K562 (cell line): ENCODE measurements around the gene HDAC3. TPM values are rescaled to one million over a fixed set of nuclear protein-coding genes. Genes with fewer than 3 reads are reported as not detected.

Experiments
- ARID4B ChIP-seq: sonication (generic); formaldehyde crosslinking; IDR thresholded peaks from 2 replicates; pipeline ENCODE4 v1.8.0; 2022; ENCODE audit warnings: mild to moderate bottlenecking, missing genetic modification reagents
- CBFA2T3 ChIP-seq: fragments of 450-650 bp; IDR thresholded peaks from 2 replicates; pipeline ENCODE4 v1.6.1; 2017
- E2F3 ChIP-seq: fragments of 250-450 bp; sonication (Bioruptor Pico); IDR thresholded peaks from 2 replicates; pipeline ENCODE4 v1.4.0; 2020; ENCODE audit warnings: mild to moderate bottlenecking
- ELK1 ChIP-seq: sonication (generic); formaldehyde crosslinking; IDR thresholded peaks from 2 replicates; pipeline ENCODE4 v1.8.1; 2022; ENCODE audit warnings: missing genetic modification reagents
- GABPB1 ChIP-seq: sonication (generic); formaldehyde crosslinking; IDR thresholded peaks from 2 replicates; pipeline ENCODE4 v1.8.0; 2022; ENCODE audit warnings: mild to moderate bottlenecking, missing genetic modification reagents
- GTF2A2 ChIP-seq: IDR thresholded peaks from 2 replicates; pipeline ENCODE4 v1.6.1; 2016; ENCODE audit warnings: mild to moderate bottlenecking, missing genetic modification characterization, missing compliant biosample characterization
- HDAC2 ChIP-seq: fragments of 450-650 bp; IDR thresholded peaks from 2 replicates; pipeline ENCODE4 v1.6.1; 2016; ENCODE audit warnings: mild to moderate bottlenecking
- HDAC8 ChIP-seq: fragments of 450-650 bp; IDR thresholded peaks from 2 replicates; pipeline ENCODE4 v1.6.1; 2016; ENCODE audit warnings: mild to moderate bottlenecking, missing genetic modification characterization, moderate library complexity, missing compliant biosample characterization
- HIVEP1 ChIP-seq: fragments of 250-450 bp; sonication (Bioruptor Pico); IDR thresholded peaks from 2 replicates; pipeline ENCODE4 v1.4.0; 2020; ENCODE audit warnings: mild to moderate bottlenecking
- KDM5B ChIP-seq: fragments of 200-600 bp; sonication (generic); IDR thresholded peaks from 2 replicates; pipeline ENCODE4 v1.6.1; 2012; ENCODE audit warnings: low read depth, mild to moderate bottlenecking, moderate library complexity, low read length, control low read depth, inconsistent platforms; ENCODE audit not compliant: insufficient replicate concordance
- MEIS2 ChIP-seq: fragments of 450-650 bp; IDR thresholded peaks from 2 replicates; pipeline ENCODE4 v1.6.1; 2014; ENCODE audit warnings: mild to moderate bottlenecking; ENCODE audit not compliant: partially characterized antibody
- MLX ChIP-seq, 2 experiments: fragments of 450-650 bp in 1 of 2; sonication (generic) in 1 of 2; formaldehyde crosslinking; conservative IDR thresholded peaks; 2 replicates each; pipeline versions ENCODE4 v1.4.0 to v1.8.1; 2020 to 2022; ENCODE audit warnings: mild to moderate bottlenecking in 1 of 2, missing genetic modification reagents in 1 of 2
- POLR2G ChIP-seq: fragments of 200-400 bp; formaldehyde crosslinking; IDR thresholded peaks from 2 replicates; pipeline ENCODE4 v1.6.1; 2017; ENCODE audit warnings: low read depth, mild to moderate bottlenecking, antibody characterized with exemption, low read length, moderate library complexity
- RAD21 ChIP-seq, 2 experiments: fragments of 250-450 bp in 1 of 2; fragments of 450-650 bp in 1 of 2; sonication (Bioruptor Pico) in 1 of 2; formaldehyde crosslinking in 1 of 2; IDR thresholded peaks in 1 of 2; conservative IDR thresholded peaks in 1 of 2; 2 replicates each; pipeline versions ENCODE4 v1.4.0 to v1.8.0; 2020 to 2022; ENCODE audit warnings: mild to moderate bottlenecking in 2 of 2, moderate library complexity in 1 of 2
- RBM14 ChIP-seq: fragments of 200-400 bp; formaldehyde crosslinking; IDR thresholded peaks from 2 replicates; pipeline ENCODE4 v1.6.1; 2018; ENCODE audit warnings: low read depth, mild to moderate bottlenecking, low read length, moderate library complexity, borderline replicate concordance; ENCODE audit not compliant: insufficient read depth
- RUNX1 ChIP-seq: sonication (generic); IDR thresholded peaks from 2 replicates; pipeline ENCODE4 v1.6.1; 2016; ENCODE audit warnings: antibody characterized with exemption, low read depth
- SRSF9 ChIP-seq: fragments of 200-400 bp; formaldehyde crosslinking; IDR thresholded peaks from 2 replicates; pipeline ENCODE4 v1.6.1; 2017; ENCODE audit warnings: low read depth, low read length, borderline replicate concordance
- TEAD2 ChIP-seq: fragments of 450-650 bp; IDR thresholded peaks from 2 replicates; pipeline ENCODE4 v1.6.1; 2016; ENCODE audit warnings: missing genetic modification characterization, control low read depth, missing compliant biosample characterization
- ZNF41 ChIP-seq: fragments of 250-450 bp; sonication (Bioruptor Pico); conservative IDR thresholded peaks from 2 replicates; pipeline ENCODE4 v1.4.0; 2020; ENCODE audit warnings: mild to moderate bottlenecking
- ZNF639 ChIP-seq, 2 experiments: fragments of 200-800 bp in 1 of 2; sonication (Bioruptor generic) in 1 of 2; sonication (generic) in 1 of 2; formaldehyde crosslinking in 1 of 2; IDR thresholded peaks in 1 of 2; conservative IDR thresholded peaks in 1 of 2; 2 replicates each; pipeline versions ENCODE4 v1.5.0 to v1.6.1; 2016 to 2020; ENCODE audit warnings: missing compliant biosample characterization in 1 of 2, missing genetic modification characterization in 1 of 2, missing genetic modification reagents in 1 of 2
- ZSCAN29 ChIP-seq: fragments of 450-650 bp; IDR thresholded peaks from 2 replicates; pipeline ENCODE4 v1.6.1; 2017
- polyA plus RNA-seq, 8 experiments: library from polyadenylated mRNA; depleted of rRNA in 4 of 8; stranded (reverse) in 5 of 8; unstranded in 3 of 8; fragments of >200 nt; fragmentation: Nextera tagmentation in 2 of 8; fragmentation: Illumina TruSeq in 1 of 8; extraction: Ambion mirVana in 2 of 8; extraction: Trizol in 1 of 8; gene quantifications; 2 replicates each; pipeline versions ENCODE4 v1.2.1 to v1.2.3, GENCODE V29; 2011 to 2014; ENCODE audit warnings: inconsistent platforms in 1 of 8, missing spikeins in 1 of 8
- total RNA-seq, 7 experiments: library from RNA; depleted of rRNA in 6 of 7; stranded (reverse); fragments of >200 nt in 6 of 7; fragmentation: Illumina TruSeq in 2 of 7; extraction: Trizol in 2 of 7; gene quantifications; 2 replicates each; pipeline versions ENCODE4 v1.2.1 to v1.2.3, GENCODE V29; 2011 to 2021; ENCODE audit warnings: low replicate concordance in 1 of 7

HDAC3 gene
- total and polyA plus RNA-seq, 9 of the 15 experiments (the other 6 are each of a cell fraction or from before 2014, with no cell fraction given), result 89.7 to 191 (median 119) TPM

- no peak for TF ChIP-seq ZNF41 (CRISPR knock-in tag)
- TF ChIP-seq ZNF639 (CRISPR knock-in tag; conservative IDR thresholded peaks at IDR 0.05 in 1 of 2, IDR thresholded peaks at IDR 0.05 in 1 of 2), result no peak
- TF ChIP-seq GABPB1 (CRISPR knock-in tag), result peak; percentile 54
- peak; percentile 49; the same call in 1 of the 2 replicates for TF ChIP-seq HDAC2
- TF ChIP-seq MLX (CRISPR knock-in tag; conservative IDR thresholded peaks at IDR 0.05), result no peak
- TF ChIP-seq E2F3, result no peak
- no peak for TF ChIP-seq SRSF9
- no peak for TF ChIP-seq ZSCAN29
- TF ChIP-seq POLR2G, result peak; percentile 59
- no peak for TF ChIP-seq HIVEP1 (CRISPR knock-in tag)
- no peak for TF ChIP-seq GTF2A2
- no peak for TF ChIP-seq CBFA2T3
- peak; percentile 12 for TF ChIP-seq KDM5B
- TF ChIP-seq ELK1, result no peak; the same call in 1 of the 2 replicates
- no peak for TF ChIP-seq MEIS2
- TF ChIP-seq TEAD2, result no peak
- TF ChIP-seq RAD21 (CRISPR knock-in tag; conservative IDR thresholded peaks at IDR 0.05 in 1 of 2, IDR thresholded peaks at IDR 0.05 in 1 of 2), result peak in 1 of 2 experiments; percentile 54; a peak in 2 of 4 replicates
- TF ChIP-seq RUNX1, result no peak
- TF ChIP-seq HDAC8 (tag), result no peak
- peak; percentile 90 for TF ChIP-seq ARID4B (CRISPR knock-in tag)
- no peak for TF ChIP-seq RBM14
These were observed 1.2 kb upstream of the HDAC3 start (continued) for GRCh38 chr5:141637767-141638419.
